MM.1S (cell line): ENCODE measurements around the gene KIF21B.

Experiments used
- CTCF ChIP-seq: fragments of 300-600 bp; sonication (generic); IDR thresholded peaks from 2 replicates; pipeline ENCODE4 v1.5.1; 2016; ENCODE audit warnings: antibody characterized with exemption, low read length, mixed read lengths
- EZH2phosphoT487 ChIP-seq: fragments of 300-600 bp; sonication (generic); IDR thresholded peaks from 2 replicates; pipeline ENCODE4 v1.6.1; 2018; ENCODE audit warnings: antibody characterized with exemption, low read length

GRCh38 chr1:201063145-201063544 is 39.6 kb upstream of the KIF21B start:
- TF ChIP-seq CTCF (no peak), EZH2phosphoT487 (no peak)
